Activated naive CD8-positive, alpha-beta T cell (primary cell): Measurements from ENCODE around the gene FAM222B.
"Not testable (repeated sequence)": the region's sequence is repeated elsewhere in the genome, so short reads cannot be mapped to it uniquely, and the experiment has no call there.

Source experiments
- H3K27ac Mint-ChIP-seq: one replicate; pipeline ENCODE4 v1.8.0; 2021; ENCODE audit warnings: mixed read lengths
- H3K27me3 Mint-ChIP-seq: one replicate; pipeline ENCODE4 v1.8.0; 2021; ENCODE audit warnings: mixed read lengths
- H3K36me3 Mint-ChIP-seq: one replicate; pipeline ENCODE4 v1.8.0; 2021; ENCODE audit warnings: mixed read lengths
- H3K4me1 Mint-ChIP-seq: one replicate; pipeline ENCODE4 v1.8.0; 2021; ENCODE audit warnings: low read depth, mixed read lengths
- H3K4me3 Mint-ChIP-seq: one replicate; pipeline ENCODE4 v1.8.0; 2021; ENCODE audit warnings: mild to moderate bottlenecking, mixed read lengths
- H3K9me3 Mint-ChIP-seq: one replicate; pipeline ENCODE4 v1.8.0; 2021; ENCODE audit warnings: low read depth, mixed read lengths

The FAM222B gene

DNA sequence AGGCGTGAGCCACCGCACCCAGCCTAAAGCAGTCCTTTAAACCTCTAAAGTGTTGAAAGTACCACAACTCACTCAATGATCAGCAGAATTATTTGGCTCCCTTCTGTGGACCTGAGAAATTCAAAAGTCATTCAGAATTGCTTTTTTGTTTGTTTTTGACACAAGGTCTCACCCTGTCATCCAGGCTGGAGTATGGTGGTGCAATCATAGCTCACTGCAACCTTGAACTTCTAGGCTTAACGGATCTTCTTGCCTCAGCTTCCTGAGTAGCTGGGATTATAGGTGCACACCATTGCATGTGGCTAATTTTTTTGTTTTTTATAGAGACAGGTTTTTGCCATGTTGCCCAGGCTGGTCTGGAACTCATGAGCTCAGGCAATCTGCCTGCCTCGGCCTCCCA lies 54.5 kb downstream of the FAM222B start:
- H3K9me3 Mint-ChIP-seq: no peaks in the 10 kb centered on the region
- peak overlapping the region; percentile 46 for H3K27ac Mint-ChIP-seq
- peaks cover 19% of the 10 kb centered on the region for H3K4me1 Mint-ChIP-seq
- no peak overlapping the region for H3K4me3 Mint-ChIP-seq
- H3K36me3 Mint-ChIP-seq: peaks cover under 1% of the 10 kb centered on the region
- no peaks in the 10 kb centered on the region for H3K27me3 Mint-ChIP-seq

DNA sequence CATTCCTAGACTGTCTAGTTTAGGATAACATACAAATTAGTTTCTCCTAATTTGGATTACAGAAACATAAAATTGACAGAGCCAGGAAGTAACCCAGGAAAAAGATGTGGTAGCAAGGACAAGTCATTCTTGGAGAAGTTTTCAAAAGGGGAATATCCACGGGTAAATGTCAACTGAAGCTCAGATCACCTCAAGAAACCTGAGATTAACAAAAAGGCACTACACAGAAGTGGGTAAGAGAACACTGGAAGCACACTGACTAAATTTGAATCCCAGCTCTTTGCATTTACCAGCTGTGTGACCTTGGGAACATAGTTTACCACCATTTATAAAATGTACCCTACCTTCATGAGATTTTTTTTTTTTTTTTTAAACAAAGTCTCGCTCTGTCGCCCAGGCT lies 59.4 kb downstream of the FAM222B start:
- no peaks in the 10 kb centered on the region for H3K36me3 Mint-ChIP-seq
- no peak overlapping the region for H3K4me3 Mint-ChIP-seq
- no peak overlapping the region for H3K27ac Mint-ChIP-seq
- H3K9me3 Mint-ChIP-seq: no peaks in the 10 kb centered on the region
- H3K27me3 Mint-ChIP-seq: no peaks in the 10 kb centered on the region
- H3K4me1 Mint-ChIP-seq: peaks cover 22% of the 10 kb centered on the region

DNA sequence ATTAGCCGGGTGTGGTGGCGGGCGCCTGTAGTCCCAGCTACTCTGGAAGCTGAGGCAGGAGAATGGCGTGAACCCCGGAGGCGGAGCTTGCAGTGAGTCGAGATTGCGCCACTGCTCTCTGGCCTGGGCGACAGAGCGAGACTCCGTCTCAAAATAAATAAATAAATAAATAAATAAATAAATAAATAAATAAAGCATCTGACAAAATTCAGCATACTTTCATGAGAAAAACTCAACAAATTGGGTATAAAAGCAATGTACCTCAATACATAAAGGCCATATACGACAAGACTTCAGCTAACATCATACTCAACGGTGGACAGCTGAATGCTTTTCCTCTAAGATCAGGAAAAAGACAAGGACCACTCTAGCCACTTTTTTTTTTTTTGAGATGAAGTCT lies 63.0 kb downstream of the FAM222B start:
- H3K36me3 Mint-ChIP-seq, H3K27ac Mint-ChIP-seq, H3K9me3 Mint-ChIP-seq, H3K4me3 Mint-ChIP-seq, H3K27me3 Mint-ChIP-seq: not testable (repeated sequence)
- H3K4me1 Mint-ChIP-seq: peaks cover 39% of the 10 kb centered on the region

DNA sequence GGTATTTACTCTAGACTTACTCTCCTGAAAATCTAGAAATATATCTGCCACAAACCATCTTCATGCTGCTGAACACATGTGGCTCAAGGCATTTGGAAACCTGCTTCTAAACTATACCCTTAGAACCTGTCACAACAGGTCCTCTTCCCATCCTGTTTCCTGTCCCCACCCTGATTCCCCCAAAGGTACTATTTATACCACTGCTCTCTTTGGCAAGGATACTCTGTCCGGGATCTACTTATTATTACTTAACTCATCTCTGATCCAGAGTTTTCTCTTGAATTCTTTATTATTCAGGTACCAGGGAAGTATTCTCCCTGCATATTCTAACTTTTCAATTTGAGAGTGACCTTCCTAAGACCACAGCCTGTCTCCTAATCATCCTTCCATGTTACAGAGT lies 65.4 kb downstream of the FAM222B start:
- H3K4me1 Mint-ChIP-seq: peaks cover 43% of the 10 kb centered on the region
- peak overlapping the region; percentile 79 for H3K27ac Mint-ChIP-seq
- peaks cover 3% of the 10 kb centered on the region for H3K36me3 Mint-ChIP-seq
- no peak overlapping the region for H3K4me3 Mint-ChIP-seq
- H3K27me3 Mint-ChIP-seq: no peaks in the 10 kb centered on the region
- no peaks in the 10 kb centered on the region for H3K9me3 Mint-ChIP-seq

DNA sequence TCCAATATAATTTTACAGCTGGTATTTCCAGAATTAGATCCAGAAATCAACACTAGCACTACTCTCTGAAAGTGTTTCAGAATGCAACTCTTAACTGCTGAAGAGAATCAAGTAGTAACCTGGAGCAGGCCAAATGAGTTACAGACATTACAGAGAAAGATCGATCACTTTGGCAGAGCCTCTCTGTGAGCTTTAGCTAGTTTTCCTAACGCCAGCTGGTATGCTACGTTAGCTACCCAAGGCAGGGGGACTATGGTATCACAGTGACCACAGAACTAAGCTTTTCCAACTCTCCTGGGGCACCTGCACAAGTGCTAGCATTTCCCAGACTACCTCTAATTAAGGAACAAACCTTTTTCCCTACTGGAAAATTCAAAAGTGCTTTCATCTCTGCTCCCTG lies 68.4 kb downstream of the FAM222B start:
- Mint-ChIP-seq H3K4me3 (no peak overlapping the region), H3K4me1 (peaks cover 32% of the 10 kb centered on the region), H3K27ac (peak overlapping the region; percentile 34), H3K9me3 (no peaks in the 10 kb centered on the region), H3K27me3 (no peaks in the 10 kb centered on the region), H3K36me3 (peaks cover 4% of the 10 kb centered on the region)

DNA sequence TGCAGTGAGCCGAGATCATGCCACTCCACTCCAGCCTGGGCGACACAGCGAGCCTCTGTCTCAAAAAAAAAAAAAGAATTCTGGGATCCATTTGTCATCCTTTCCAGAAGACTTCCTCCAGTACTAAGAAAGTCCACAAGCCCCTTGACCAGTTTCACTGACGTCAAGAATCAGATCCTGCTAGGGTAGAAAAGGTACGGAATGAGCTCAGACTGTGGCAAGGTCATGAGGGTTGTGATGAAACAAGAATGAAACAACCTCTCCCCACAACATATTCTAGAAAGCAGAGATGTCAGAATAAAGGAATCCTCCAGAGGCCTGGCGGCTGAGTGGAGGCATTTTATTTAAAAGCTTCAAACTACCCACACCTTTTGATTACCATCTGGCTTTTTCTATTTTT lies 68.9 kb downstream of the FAM222B start:
- Mint-ChIP-seq H3K4me3 (no peak overlapping the region), H3K27ac (peak overlapping the region; percentile 34), H3K9me3 (no peaks in the 10 kb centered on the region), H3K36me3 (peaks cover 4% of the 10 kb centered on the region), H3K4me1 (peaks cover 27% of the 10 kb centered on the region), H3K27me3 (no peaks in the 10 kb centered on the region)

DNA sequence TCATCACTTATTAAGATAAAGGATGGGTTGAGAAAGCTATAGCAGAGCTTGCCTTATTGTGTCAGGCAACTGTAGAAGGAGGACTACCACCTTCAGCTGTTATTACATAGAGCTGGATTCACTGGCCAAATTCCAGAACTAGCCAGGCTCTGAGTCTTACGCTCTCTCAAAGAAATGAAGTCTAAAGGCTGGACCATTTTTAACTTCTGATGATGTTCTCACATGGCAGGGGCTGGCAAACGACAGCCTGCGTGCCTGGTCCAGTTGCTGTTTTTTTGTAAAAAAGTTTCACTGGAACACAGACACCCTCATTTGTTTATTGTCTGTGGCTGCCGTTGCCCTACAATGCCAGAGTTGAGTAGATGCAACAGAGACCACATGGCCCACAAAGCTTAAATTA lies 77.6 kb downstream of the FAM222B start:
- Mint-ChIP-seq H3K36me3 (peaks cover 2% of the 10 kb centered on the region), H3K4me1 (peaks cover 7% of the 10 kb centered on the region), H3K4me3 (no peak overlapping the region), H3K9me3 (no peaks in the 10 kb centered on the region), H3K27me3 (no peaks in the 10 kb centered on the region), H3K27ac (peak overlapping the region; percentile 76)

DNA sequence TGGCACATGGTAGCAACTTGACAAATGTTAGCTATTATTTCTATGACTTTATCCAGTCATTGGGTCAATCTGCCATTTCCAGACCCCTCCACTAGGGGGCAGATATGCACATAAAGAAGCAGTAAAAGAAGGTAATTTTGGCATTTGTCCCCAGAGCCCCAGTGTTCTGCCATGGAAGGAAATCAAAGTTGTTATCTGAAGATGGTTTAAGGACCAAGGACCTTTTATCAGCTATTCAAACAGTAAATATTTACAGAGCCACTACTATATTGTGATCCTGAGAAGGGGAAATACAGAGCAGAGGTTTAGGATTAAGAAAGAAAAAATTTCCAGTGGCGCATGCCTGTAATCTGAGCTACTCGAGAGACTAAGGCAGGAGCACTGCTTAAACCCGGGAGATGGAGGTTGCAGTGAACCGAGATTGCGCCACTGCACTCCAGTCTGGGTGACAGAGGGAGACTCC lies 78.8 kb downstream of the FAM222B start:
- Mint-ChIP-seq H3K4me3 (no peak overlapping the region), H3K27me3 (no peaks in the 10 kb centered on the region), H3K9me3 (no peaks in the 10 kb centered on the region), H3K4me1 (peaks cover 5% of the 10 kb centered on the region), H3K36me3 (peaks cover 2% of the 10 kb centered on the region), H3K27ac (peak overlapping the region; percentile 71)

DNA sequence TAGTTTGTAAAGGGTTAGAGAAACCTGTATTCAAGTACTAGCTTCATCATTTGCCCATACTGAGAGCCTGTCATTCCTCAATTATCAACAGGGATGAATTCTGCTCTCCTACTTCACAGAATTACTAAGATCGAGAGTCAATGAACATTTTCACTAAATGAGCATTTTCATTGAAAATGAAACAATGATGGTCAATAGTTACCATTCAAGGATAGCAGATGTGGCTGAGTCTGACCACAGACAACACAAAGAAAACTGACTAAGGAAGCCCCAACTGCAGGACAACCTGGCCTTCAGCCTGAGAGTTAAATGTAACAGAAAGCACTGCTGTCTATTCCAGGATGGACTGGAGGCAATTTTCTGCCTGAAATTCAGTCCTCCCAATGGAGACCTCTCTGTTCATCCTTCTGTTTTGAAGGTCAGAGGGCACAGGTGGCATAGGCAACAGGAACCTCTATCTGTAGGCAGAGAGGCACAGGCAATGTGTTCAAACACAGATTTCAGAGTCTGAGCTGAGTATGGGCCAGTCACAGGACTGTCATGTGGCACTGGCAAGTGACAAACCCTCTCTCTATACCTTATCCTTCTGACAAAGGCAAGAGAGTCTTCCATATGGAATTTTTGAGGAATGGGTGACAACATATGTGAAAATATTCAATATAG lies 79.3 kb downstream of the FAM222B start:
- Mint-ChIP-seq H3K4me3 (no peak overlapping the region), H3K27ac (no peak overlapping the region), H3K9me3 (no peaks in the 10 kb centered on the region), H3K27me3 (no peaks in the 10 kb centered on the region), H3K4me1 (peaks cover 5% of the 10 kb centered on the region), H3K36me3 (peaks cover 2% of the 10 kb centered on the region)

DNA sequence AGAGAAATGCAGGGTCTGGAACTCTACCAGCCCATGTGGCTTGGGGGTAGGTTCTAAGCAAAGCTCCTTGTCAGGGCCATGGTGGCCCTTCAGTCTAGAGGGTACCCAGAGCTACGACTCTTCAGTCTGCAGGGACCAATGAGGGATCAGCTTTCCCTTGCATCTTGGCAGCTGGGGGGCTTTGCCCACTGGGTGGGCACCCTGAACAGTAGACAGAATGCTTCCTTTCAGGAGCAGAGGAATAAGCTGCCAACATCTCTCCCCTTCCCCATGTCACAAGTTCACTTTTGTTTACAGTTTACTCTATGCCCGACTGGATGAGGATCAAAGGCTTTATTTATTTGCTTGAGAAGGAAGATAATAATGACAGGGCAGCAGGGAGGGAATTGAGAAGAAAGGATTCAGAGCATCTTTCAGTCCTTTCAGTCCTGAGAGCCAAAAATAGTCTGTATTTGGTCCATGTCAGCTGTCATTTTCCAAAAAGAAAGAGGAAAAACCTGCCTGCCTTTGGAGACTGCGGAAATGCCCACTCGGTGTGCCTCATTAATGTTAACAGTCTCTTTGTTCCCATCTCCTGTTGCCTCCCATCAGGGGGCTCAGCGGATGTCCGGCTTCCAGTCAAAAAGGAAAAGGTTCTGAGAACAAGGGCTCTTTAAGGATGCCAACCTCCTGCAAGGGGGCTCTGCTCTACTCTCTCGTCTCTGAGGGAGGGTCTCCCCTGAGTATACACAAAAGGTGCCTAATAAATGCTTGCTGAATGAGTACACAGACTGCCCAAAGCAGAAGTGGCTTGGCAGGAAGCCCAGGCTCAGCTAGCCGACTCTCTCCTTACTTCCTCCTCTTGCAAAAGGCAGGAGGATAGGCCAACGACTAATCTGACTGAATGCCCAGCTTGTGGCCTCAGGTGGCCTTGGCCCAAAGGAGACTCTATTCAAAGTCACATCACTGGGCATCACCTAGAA lies 81.7 kb downstream of the FAM222B start:
- Mint-ChIP-seq H3K36me3 (peaks cover 2% of the 10 kb centered on the region), H3K27ac (no peak overlapping the region), H3K9me3 (no peaks in the 10 kb centered on the region), H3K4me1 (peaks cover 5% of the 10 kb centered on the region), H3K4me3 (no peak overlapping the region), H3K27me3 (no peaks in the 10 kb centered on the region)

DNA sequence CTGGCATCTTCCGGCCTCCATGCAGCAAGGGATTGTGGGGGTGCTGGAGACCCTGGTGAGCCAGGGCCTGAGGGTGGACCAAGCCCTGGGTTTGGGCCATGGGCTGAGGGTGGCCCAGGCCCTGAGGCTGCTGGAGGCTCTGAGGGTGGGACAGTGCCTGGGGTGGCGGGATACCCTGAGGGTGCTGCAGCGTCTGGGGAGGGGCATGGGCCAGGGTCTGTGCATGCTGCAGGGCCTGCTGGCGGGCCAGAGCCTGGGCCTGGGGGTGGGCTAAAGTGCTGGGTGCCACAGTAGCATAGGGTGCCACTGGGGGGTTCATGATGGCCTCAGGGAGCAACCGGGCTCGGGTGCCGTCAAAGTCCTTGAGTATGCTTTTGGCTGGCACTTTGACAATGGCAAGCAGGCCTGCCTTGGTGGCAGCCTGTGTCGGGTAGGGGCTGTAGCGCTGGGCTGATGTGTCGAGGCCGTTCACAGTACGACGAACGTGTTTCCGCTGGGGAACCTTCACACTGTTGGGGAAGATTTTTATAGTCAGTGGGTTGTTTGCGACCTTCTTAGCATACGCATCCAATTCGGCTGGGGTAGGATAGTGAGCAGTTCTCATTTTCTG lies 83.2 kb downstream of the FAM222B start:
- no peaks in the 10 kb centered on the region for H3K27me3 Mint-ChIP-seq
- H3K4me1 Mint-ChIP-seq: peaks cover 5% of the 10 kb centered on the region
- H3K27ac Mint-ChIP-seq: no peak overlapping the region
- H3K4me3 Mint-ChIP-seq: no peak overlapping the region
- H3K36me3 Mint-ChIP-seq: peaks cover 2% of the 10 kb centered on the region
- no peaks in the 10 kb centered on the region for H3K9me3 Mint-ChIP-seq

DNA sequence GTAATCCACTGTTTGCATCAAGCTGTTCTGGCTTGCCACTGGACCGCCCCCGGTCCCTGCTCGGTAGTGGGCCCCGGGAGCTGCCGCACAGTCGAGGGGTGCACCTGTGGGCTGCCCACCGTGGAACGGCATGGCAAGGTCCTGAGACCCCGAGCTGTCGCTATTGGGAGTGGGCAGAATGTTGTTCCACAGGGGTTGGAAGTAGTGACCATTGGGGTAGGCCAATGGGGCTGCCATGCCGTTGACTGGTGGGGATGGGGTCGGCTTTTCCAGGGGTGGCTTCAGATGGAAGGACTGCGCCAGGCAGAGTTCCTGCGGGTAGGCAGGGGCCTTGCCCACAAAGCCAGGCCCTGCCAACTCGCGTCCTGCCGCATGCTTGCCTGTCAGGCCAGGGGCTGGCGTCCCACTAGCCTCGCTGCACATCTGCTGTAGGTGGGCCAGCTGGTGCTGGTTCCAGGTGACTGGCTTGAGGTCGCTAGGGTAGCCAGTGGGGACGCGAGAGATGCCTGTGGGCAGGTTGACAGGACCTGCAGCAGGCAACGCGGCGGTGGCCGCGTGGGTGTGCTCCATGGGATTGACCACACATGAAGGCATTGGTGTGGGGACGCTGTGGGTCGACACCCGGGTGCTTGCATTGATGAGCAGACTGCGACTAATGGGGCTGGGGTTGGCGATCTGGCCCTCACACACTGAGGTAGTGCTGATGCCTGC lies 84.0 kb downstream of the FAM222B start:
- Mint-ChIP-seq H3K27me3 (no peaks in the 10 kb centered on the region), H3K4me1 (peaks cover 2% of the 10 kb centered on the region), H3K4me3 (no peak overlapping the region), H3K9me3 (no peaks in the 10 kb centered on the region), H3K36me3 (no peaks in the 10 kb centered on the region), H3K27ac (no peak overlapping the region)

DNA sequence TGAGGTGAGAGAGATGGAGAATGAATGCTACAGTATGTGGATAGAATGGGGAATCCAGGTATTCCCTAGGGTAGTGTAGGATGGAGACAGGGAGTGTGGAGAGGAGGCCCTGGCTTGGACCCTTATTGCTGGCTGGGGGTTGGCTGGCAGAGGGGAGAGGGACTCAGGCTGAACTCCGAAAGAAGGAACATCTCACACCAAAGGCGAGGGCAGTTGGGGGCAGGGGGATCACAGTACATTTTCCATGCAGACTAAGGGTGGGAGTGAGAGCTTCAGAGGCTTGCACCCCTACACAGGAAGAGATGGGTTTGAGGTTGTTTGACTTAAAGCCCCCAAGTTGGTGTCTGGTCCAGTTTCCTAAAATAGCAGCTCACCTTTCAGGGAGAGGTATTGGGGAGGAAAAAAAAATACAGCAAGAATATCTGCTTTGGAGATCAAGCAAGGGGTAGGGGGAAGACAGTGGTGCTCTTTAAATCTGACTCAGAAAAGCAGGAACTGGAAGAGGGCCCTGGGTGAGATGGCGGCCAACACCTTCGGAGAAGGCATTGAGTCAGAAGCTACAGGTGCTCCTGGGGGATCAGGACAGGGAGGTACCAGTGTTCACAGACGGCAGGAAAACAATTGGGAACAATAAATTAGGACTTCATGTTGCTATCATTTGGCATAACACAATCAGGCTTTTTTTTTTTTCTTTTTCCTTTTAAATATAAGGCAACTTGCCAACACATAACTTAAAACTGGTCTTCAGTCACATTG lies 86.4 kb downstream of the FAM222B start:
- no peaks in the 10 kb centered on the region for H3K4me1 Mint-ChIP-seq
- H3K36me3 Mint-ChIP-seq: no peaks in the 10 kb centered on the region
- no peak overlapping the region for H3K4me3 Mint-ChIP-seq
- no peaks in the 10 kb centered on the region for H3K9me3 Mint-ChIP-seq
- H3K27ac Mint-ChIP-seq: peak overlapping the region; percentile 64
- H3K27me3 Mint-ChIP-seq: no peaks in the 10 kb centered on the region

DNA sequence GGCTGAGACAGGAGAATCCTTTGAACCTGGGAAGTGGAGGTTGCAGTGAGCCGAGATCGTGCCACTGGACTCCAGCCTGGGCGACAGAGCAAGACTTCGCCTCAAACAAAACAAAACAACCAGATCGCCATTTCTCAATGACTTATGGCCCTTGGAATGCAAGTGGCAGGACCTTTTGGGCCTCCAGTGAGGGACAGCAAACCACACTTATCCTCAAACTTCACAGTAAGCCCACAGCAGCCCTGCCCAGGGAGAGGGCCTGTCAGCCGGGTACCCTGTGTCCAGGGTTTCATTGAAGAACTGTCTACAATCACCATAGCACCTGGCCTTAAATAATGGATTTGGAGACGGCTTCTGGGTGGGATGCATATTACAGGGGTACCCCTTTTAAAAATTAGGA lies 87.1 kb downstream of the FAM222B start:
- H3K27me3 Mint-ChIP-seq: no peaks in the 10 kb centered on the region
- H3K4me1 Mint-ChIP-seq: no peaks in the 10 kb centered on the region
- no peak overlapping the region for H3K27ac Mint-ChIP-seq
- no peak overlapping the region for H3K4me3 Mint-ChIP-seq
- no peaks in the 10 kb centered on the region for H3K36me3 Mint-ChIP-seq
- H3K9me3 Mint-ChIP-seq: no peaks in the 10 kb centered on the region
